Measurements from ENCODE around the gene SKA1. TPM values are rescaled to one million over a fixed set of nuclear protein-coding genes. Genes with fewer than 3 reads are reported as not detected.

Gene SKA1
- under 0.01 and 0.34 TPM in 2 replicates for total RNA-seq

DNA sequence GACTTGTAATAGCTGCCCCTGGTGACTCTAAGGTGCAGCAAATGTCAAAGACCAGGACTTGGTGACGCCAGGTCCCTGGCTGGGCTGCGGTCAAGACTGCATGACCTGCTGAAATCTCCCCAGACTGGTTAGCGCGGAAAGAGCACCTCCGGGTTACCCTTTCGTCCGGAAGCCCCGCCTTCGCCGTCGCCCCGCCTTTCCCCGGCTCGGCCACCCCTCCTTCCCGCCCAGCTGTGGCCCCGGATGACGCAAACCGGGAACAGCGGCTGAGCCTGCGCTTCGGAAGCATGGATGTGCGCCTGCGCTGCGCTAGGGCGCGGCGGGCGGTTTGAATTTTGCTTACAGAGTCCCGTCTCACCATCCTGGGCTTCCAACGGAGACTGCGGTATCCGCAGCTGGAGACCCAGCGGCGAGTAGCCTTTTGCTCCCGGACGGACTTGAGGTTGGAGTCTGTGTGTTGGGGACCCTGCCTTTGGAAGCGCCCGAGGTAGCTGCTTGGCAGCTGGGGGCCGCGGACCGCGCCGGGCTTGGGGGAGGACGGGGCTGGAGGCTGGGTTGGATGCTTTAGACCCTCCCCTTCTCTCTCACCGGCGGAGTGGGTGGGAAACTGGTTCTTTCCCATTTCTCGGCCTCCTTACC, at the start of gene SKA1:
Gene SKA1, plus strand, starts transcription at position 294 of the 639 bp plus-strand sequence. CDS start 785 bp downstream, outside the sequence.

Other genes starting within 250 kb of the SKA1 start
- 53.4 and 57.1 TPM in 2 replicates for gene MYO5B, start 179.9 kb upstream of the SKA1 start, total RNA-seq
- 0.68 and 1.1 TPM in 2 replicates for gene CFAP53, start 108.6 kb upstream of the SKA1 start, total RNA-seq
- gene MBD1, start 93.5 kb upstream of the SKA1 start, total RNA-seq, result 116 and 157 TPM in 2 replicates
- gene CXXC1, start 87.4 kb upstream of the SKA1 start, total RNA-seq, result 36.2 and 39.6 TPM in 2 replicates
- gene MAPK4, start 185.0 kb downstream of the SKA1 start, total RNA-seq, result under 0.01 and 0.07 TPM in 2 replicates